Measurements from ENCODE around the gene ACTR8.

Gene ACTR8

GRCh38 chr3:53834429-53835095 is 47.4 kb downstream of the ACTR8 start:
- no peak for DNase-seq (ENCODE audit: low read depth)

GRCh38 chr3:53833700-53834099 is 48.3 kb downstream of the ACTR8 start:
- no peak for DNase-seq (ENCODE audit: low read depth)
- no peak overlapping the region for H3K4me3 ChIP-seq (ENCODE audit: low read length)
- no peak for TF ChIP-seq CTCF (conservative IDR thresholded peaks at IDR 0.05; ENCODE audit: low read depth, low read length)

More at GRCh38 chr3:53834429-53835095, 47.4 kb downstream of the ACTR8 start:
- H3K4me3 ChIP-seq (ENCODE audit: low read length) = no peak overlapping the region
- TF ChIP-seq CTCF (conservative IDR thresholded peaks at IDR 0.05; ENCODE audit: low read depth, low read length) = no peak

GRCh38 chr3:53833053-53833645 is 48.8 kb downstream of the ACTR8 start:
- no peak overlapping the region for H3K4me3 ChIP-seq (ENCODE audit: low read length)
- TF ChIP-seq CTCF (conservative IDR thresholded peaks at IDR 0.05; ENCODE audit: low read depth, low read length) = no peak

GRCh38 chr3:53830944-53831343 is 51.0 kb downstream of the ACTR8 start:
- H3K4me3 ChIP-seq (ENCODE audit: low read length) = no peak overlapping the region
- TF ChIP-seq CTCF (conservative IDR thresholded peaks at IDR 0.05; ENCODE audit: low read depth, low read length) = no peak
- no peak for DNase-seq (ENCODE audit: low read depth)

More at GRCh38 chr3:53833053-53833645, 48.8 kb downstream of the ACTR8 start:
- no peak for DNase-seq (ENCODE audit: low read depth)

- no peak for DNase-seq (ENCODE audit: low read depth)
- TF ChIP-seq CTCF (conservative IDR thresholded peaks at IDR 0.05; ENCODE audit: low read depth, low read length) = no peak
Measured at GRCh38 chr3:53829605-53830004, 52.3 kb downstream of the ACTR8 start.

GRCh38 chr3:53828581-53828980 is 53.4 kb downstream of the ACTR8 start:
- no peak for DNase-seq (ENCODE audit: low read depth)
- TF ChIP-seq CTCF (conservative IDR thresholded peaks at IDR 0.05; ENCODE audit: low read depth, low read length) = no peak
- H3K4me3 ChIP-seq (ENCODE audit: low read length) = no peak overlapping the region

More at GRCh38 chr3:53829605-53830004, 52.3 kb downstream of the ACTR8 start:
- H3K4me3 ChIP-seq (ENCODE audit: low read length) = no peak overlapping the region

GRCh38 chr3:53826048-53826447 is 55.9 kb downstream of the ACTR8 start:
- H3K4me3 ChIP-seq (ENCODE audit: low read length) = no peak overlapping the region
- TF ChIP-seq CTCF (conservative IDR thresholded peaks at IDR 0.05; ENCODE audit: low read depth, low read length) = no peak
- DNase-seq (ENCODE audit: low read depth) = no peak
